K562 (cell line): ENCODE data around the gene USP48. TPM values are rescaled to one million over a fixed set of nuclear protein-coding genes. Genes with fewer than 3 reads are reported as not detected.

Experiments
- ATAC-seq: fragments of 200-7000 bp; cut with Tn5 transposase; 3 replicates; pipeline ENCODE4 v1.9.1; 2020; ENCODE audit warnings: moderate library complexity
- BruUV-seq: library from RNA; stranded (reverse); fragments of 400-500 nt; replicated peaks from 2 replicates; lab custom pipeline; 2021; lab: Mats Ljungman, UMichigan
- CTCF ChIA-PET: fragments of 300-600 bp; formaldehyde crosslinking; extraction: SDS; loops from one replicate; lab custom pipeline; 2021; ENCODE audit warnings: low intra/inter-chr PET ratio; lab: Yijun Ruan, JAX
- POLR2A ChIA-PET: fragments of 300-600, 350-650 bp; sonication (Branson Sonifier 250); formaldehyde crosslinking; extraction: SDS; loops from one replicate; lab custom pipeline; 2021; ENCODE audit warnings: antibody characterized with exemption, inconsistent platforms; lab: Yijun Ruan, JAX
- DNase-seq, 4 experiments: peaks; one replicate each; pipeline versions ENCODE4 v3.0.0 to v3.0.0-alpha.2; 2011 to 2018; ENCODE audit warnings: low spot score in 3 of 4, mixed read lengths in 3 of 4; ENCODE audit errors: extremely low read depth in 1 of 4
- FAIRE-seq: peaks from 2 replicates; lab custom pipeline; 2011; peaks lifted over from hg19 to GRCh38; lab: Jason Lieb, UNC
- H2AFZ ChIP-seq: 2 replicates; pipeline ENCODE4 v1.6.0; 2011; ENCODE audit warnings: low read depth, low read length, control low read depth, inconsistent platforms
- H3K27ac ChIP-seq: fragments of 200-600 bp; 3 replicates; pipeline ENCODE4 v1.8.0; 2011; ENCODE audit warnings: low read depth, mild to moderate bottlenecking, control low read depth, inconsistent platforms, low read length, moderate library complexity, mixed read lengths; ENCODE audit errors: extremely low read depth
- H3K27me3 ChIP-seq, 2 experiments: fragments of 300-600 bp in 1 of 2; 2 replicates in 1 of 2; 3 replicates in 1 of 2; pipeline versions ENCODE4 v1.6.0 to v1.8.0; 2011; ENCODE audit warnings: inconsistent platforms in 2 of 2, low read length in 2 of 2, mild to moderate bottlenecking in 1 of 2, mixed read lengths in 1 of 2, moderate library complexity in 1 of 2; ENCODE audit not compliant: control insufficient read depth in 2 of 2, insufficient read depth in 2 of 2
- H3K36me3 ChIP-seq: fragments of 300-600 bp; 3 replicates; pipeline ENCODE4 v1.8.0; 2011; ENCODE audit warnings: mild to moderate bottlenecking, low read length, inconsistent platforms; ENCODE audit not compliant: control insufficient read depth, insufficient read depth
- H3K4me1 ChIP-seq, 2 experiments: fragments of 200-600 bp in 1 of 2; replicated peaks in 1 of 2; 2 replicates in 1 of 2; 3 replicates in 1 of 2; pipeline versions ENCODE4 v1.5.1 to v1.8.0; 2011; ENCODE audit warnings: inconsistent platforms in 2 of 2, low read length in 2 of 2, mild to moderate bottlenecking in 1 of 2, mixed read lengths in 1 of 2, moderate library complexity in 1 of 2; ENCODE audit not compliant: control insufficient read depth in 2 of 2, insufficient read depth in 2 of 2
- H3K4me2 ChIP-seq: 2 replicates; pipeline ENCODE4 v1.6.1; 2011; ENCODE audit warnings: low read length, control low read depth, inconsistent platforms, mixed read lengths; ENCODE audit not compliant: insufficient read depth
- H3K4me3 ChIP-seq: fragments of 200-600 bp; sonication (generic), shearing (Covaris generic); 2 replicates; pipeline ENCODE4 v1.5.1; 2016; ENCODE audit warnings: control low read depth, inconsistent platforms
- H3K79me2 ChIP-seq: fragments of 200-600 bp; 3 replicates; pipeline ENCODE4 v1.8.0; 2011; ENCODE audit warnings: low read length, inconsistent platforms; ENCODE audit not compliant: control insufficient read depth, insufficient read depth
- H3K9ac ChIP-seq, 2 experiments: 2 replicates each; pipeline versions ENCODE4 v1.6.0 to v1.6.1; 2011; ENCODE audit warnings: low read depth in 2 of 2, low read length in 2 of 2, control low read depth in 1 of 2, inconsistent platforms in 1 of 2, mild to moderate bottlenecking in 1 of 2, mixed read lengths in 1 of 2; ENCODE audit not compliant: insufficient read depth in 1 of 2
- H3K9me1 ChIP-seq: one replicate; pipeline ENCODE4 v1.6.0; 2011; ENCODE audit warnings: inconsistent platforms, mild to moderate bottlenecking, low read length, moderate library complexity; ENCODE audit not compliant: control insufficient read depth, insufficient read depth
- H3K9me3 ChIP-seq: replicated peaks from 2 replicates; pipeline ENCODE4 v1.5.1; 2011; ENCODE audit warnings: low read depth, low read length, inconsistent platforms; ENCODE audit not compliant: control insufficient read depth, insufficient read depth
- H4K20me1 ChIP-seq: replicated peaks from 2 replicates; pipeline ENCODE4 v1.6.1; 2011; ENCODE audit warnings: low read length, inconsistent platforms, mixed read lengths; ENCODE audit not compliant: control insufficient read depth, insufficient read depth
- ATF4 ChIP-seq: fragments of 450-650 bp; formaldehyde crosslinking; IDR thresholded peaks from 2 replicates; pipeline ENCODE4 v1.4.0; 2022; ENCODE audit warnings: mild to moderate bottlenecking, moderate library complexity
- BCOR ChIP-seq: fragments of 450-650 bp; IDR thresholded peaks from 2 replicates; pipeline ENCODE4 v1.6.1; 2016
- CBX3 ChIP-seq, 2 experiments: IDR thresholded peaks; 1 replicate in 1 of 2; 2 replicates in 1 of 2; pipeline ENCODE4 v1.6.1; 2012; ENCODE audit warnings: inconsistent platforms in 2 of 2, low read length in 2 of 2, borderline replicate concordance in 1 of 2, control low read depth in 1 of 2
- GABPB2 ChIP-seq: fragments of 250-450 bp; sonication (Bioruptor Pico); conservative IDR thresholded peaks from 2 replicates; pipeline ENCODE4 v1.5.1; 2021; ENCODE audit warnings: mild to moderate bottlenecking
- KDM1A ChIP-seq, 2 experiments: fragments of 450-650 bp; IDR thresholded peaks; 2 replicates each; pipeline ENCODE4 v1.6.1; 2016; ENCODE audit warnings: mild to moderate bottlenecking in 2 of 2
- RBFOX2 ChIP-seq: fragments of 200-400 bp; formaldehyde crosslinking; IDR thresholded peaks from 2 replicates; pipeline ENCODE4 v1.6.1; 2017; ENCODE audit warnings: low read depth, mild to moderate bottlenecking, low read length, moderate library complexity
- RBM25 ChIP-seq: fragments of 200-400 bp; formaldehyde crosslinking; IDR thresholded peaks from 2 replicates; pipeline ENCODE4 v1.6.1; 2018; ENCODE audit warnings: low read length, low read depth, moderate library complexity; ENCODE audit not compliant: severe bottlenecking
- TAF9B ChIP-seq: fragments of 450-650 bp; IDR thresholded peaks from 2 replicates; pipeline ENCODE4 v1.6.1; 2018; ENCODE audit warnings: mild to moderate bottlenecking; ENCODE audit not compliant: partially characterized antibody
- TCF7L2 ChIP-seq: fragments of 150-350 bp; IDR thresholded peaks from 2 replicates; pipeline ENCODE4 v1.6.1; 2016; ENCODE audit warnings: low read depth, mild to moderate bottlenecking, low read length, moderate library complexity
- ZFP1 ChIP-seq: fragments of 450-650 bp; formaldehyde crosslinking; IDR thresholded peaks from 2 replicates; pipeline ENCODE4 v1.4.0; 2020; ENCODE audit warnings: mild to moderate bottlenecking, mixed read lengths
- ZNF174 ChIP-seq: fragments of 250-450 bp; sonication (Bioruptor Pico); IDR thresholded peaks from 2 replicates; pipeline ENCODE4 v1.4.0; 2020; ENCODE audit warnings: mild to moderate bottlenecking
- WGBS: fragments of 100-300 bp; shearing (Covaris generic); methylation state at CpG from one replicate; pipeline ENCODE4 v1.1.6; 2016; ENCODE audit warnings: low coverage, mixed read lengths; ENCODE audit not compliant: insufficient coverage; ENCODE audit errors: missing lambda C conversion rate; 5-methylcytosine and 5-hydroxymethylcytosine counted together
- in situ Hi-C: fragments of 300-500 bp; cut with MboI; formaldehyde crosslinking; loops from 4 replicates; pipeline ENCODE4 v1.15.0; 2018; ENCODE audit warnings: inconsistent platforms, mixed read lengths
- intact Hi-C: fragments of 100-400 bp; cut with micrococcal nuclease; formaldehyde crosslinking; loops from 2 replicates; pipeline ENCODE4 v1.14.2; 2022
- polyA plus RNA-seq, 8 experiments: library from polyadenylated mRNA; depleted of rRNA in 4 of 8; stranded (reverse) in 5 of 8; unstranded in 3 of 8; fragments of >200 nt; fragmentation: Nextera tagmentation in 2 of 8; fragmentation: Illumina TruSeq in 1 of 8; extraction: Ambion mirVana in 2 of 8; extraction: Trizol in 1 of 8; gene quantifications; 2 replicates each; pipeline versions ENCODE4 v1.2.1 to v1.2.3, GENCODE V29; 2011 to 2014; ENCODE audit warnings: inconsistent platforms in 1 of 8, missing spikeins in 1 of 8
- total RNA-seq, 7 experiments: library from RNA; depleted of rRNA in 6 of 7; stranded (reverse); fragments of >200 nt in 6 of 7; fragmentation: Illumina TruSeq in 2 of 7; extraction: Trizol in 2 of 7; gene quantifications; 2 replicates each; pipeline versions ENCODE4 v1.2.1 to v1.2.3, GENCODE V29; 2011 to 2021; ENCODE audit warnings: low replicate concordance in 1 of 7

USP48 gene
- total and polyA plus RNA-seq, 9 of the 15 experiments (the other 6 are each of a cell fraction or from before 2014, with no cell fraction given), result 23.3 to 123 (median 106) TPM

DNA sequence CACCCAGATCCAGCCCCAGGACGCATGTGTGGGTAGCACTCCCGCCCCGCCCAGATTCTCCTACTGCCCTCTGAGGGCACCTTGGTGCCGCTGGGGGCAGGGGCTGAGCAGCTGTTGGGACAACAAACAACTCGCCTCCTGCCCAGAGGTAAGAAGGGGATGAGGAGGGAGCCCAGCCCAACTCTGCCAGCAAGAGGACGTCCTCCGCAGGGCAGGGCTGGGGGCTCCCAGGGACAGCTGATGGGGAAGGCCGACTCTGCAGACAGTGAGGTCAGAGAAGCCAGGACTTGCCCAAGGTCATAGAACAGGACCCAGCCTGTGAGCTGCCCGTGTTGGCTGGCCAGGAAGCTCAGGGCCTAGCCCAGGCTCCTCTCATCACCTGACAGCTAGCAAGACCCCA lies 132.5 kb downstream of the USP48 start:
- BruUV-seq, result no TSS peak

GRCh38 chr1:21649315-21649714 lies 133.6 kb downstream of the USP48 start:
- Histone ChIP-seq H3K4me1 (peaks cover 26 to 54% of the 10 kb centered on the region in 2 experiments; a peak in 4 of 5 replicates), H3K4me3 (no peak overlapping the region), H3K36me3 (peaks cover 16% of the 10 kb centered on the region; the same call in 2 of the 3 replicates), H3K9me1 (peaks cover 7% of the 10 kb centered on the region), H3K9ac (peak overlapping the region in 1 of 2 experiments; percentile 64; a peak in 1 of 4 replicates), H2AFZ (no peak overlapping the region), H3K4me2 (no peak overlapping the region), H3K27ac (no peak overlapping the region), H3K27me3 (no peaks in the 10 kb centered on the region; a peak in 1 of 5 replicates), H3K9me3 (no peaks in the 10 kb centered on the region), H4K20me1 (peaks cover 44% of the 10 kb centered on the region), H3K79me2 (peaks cover 14% of the 10 kb centered on the region)
- 34% methylated on average over 2 of the region's 2 CpGs for WGBS
- 0 out of 3 replicates have a peak, but pooled peaks of 1 of the 2 experiments have one; percentile 24 for TF ChIP-seq CBX3 (IDR thresholded peaks at IDR 0.05; ENCODE audit: borderline replicate concordance in 1 of 2, low read length in 2 of 2)
- TF ChIP-seq TCF7L2, result no peak
- peak; percentile 28 to 38; a peak in 2 of 4 replicates for TF ChIP-seq KDM1A (IDR thresholded peaks at IDR 0.05)
- no peak for TF ChIP-seq ZFP1
- TF ChIP-seq ZNF174 (CRISPR knock-in tag), result no peak
- peak; percentile 84 for TF ChIP-seq RBM25
- TF ChIP-seq BCOR, result peak; percentile 71
- TF ChIP-seq TAF9B, result no peak
- ChIA-PET POLR2A (interaction anchor here (0.6 to 0.7 kb wide), 2 partner anchors 406 to 1589 kb away, joined by 4 to 6 read pairs; no protein-coding TSS in a partner anchor), CTCF (no interaction called here)
- no TSS peak for BruUV-seq
- in situ Hi-C loops, result no loop called here
- FAIRE-seq, result peak; percentile 26
- intact Hi-C loops, result no loop called here
- ATAC-seq, result no peak
- DNase-seq, result no peak

More for the DNA sequence above, 132.5 kb downstream of the USP48 start:
- FAIRE-seq (no peak), DNase-seq (no peak), ATAC-seq (no peak)
- Histone ChIP-seq H3K9me3 (no peaks in the 10 kb centered on the region), H3K9me1 (peaks cover 7% of the 10 kb centered on the region), H4K20me1 (peaks cover 44% of the 10 kb centered on the region), H2AFZ (no peak overlapping the region), H3K27me3 (no peaks in the 10 kb centered on the region; a peak in 1 of 5 replicates), H3K27ac (no peak overlapping the region), H3K4me1 (peaks cover 26 to 54% of the 10 kb centered on the region in 2 experiments; a peak in 4 of 5 replicates), H3K4me2 (no peak overlapping the region), H3K36me3 (peaks cover 16% of the 10 kb centered on the region; the same call in 2 of the 3 replicates), H3K79me2 (peaks cover 14% of the 10 kb centered on the region), H3K4me3 (no peak overlapping the region), H3K9ac (peak overlapping the region in 1 of 2 experiments; percentile 95; a peak in 2 of 4 replicates)
- 81% methylated on average over 9 of the region's 9 CpGs for WGBS
- POLR2A ChIA-PET, result no interaction called here
- in situ Hi-C loops, result loop anchor here (10.0 to 25.0 kb wide), 2 partner anchors 138 to 396 kb away; partner anchors contain the start of gene ALPL
- TF ChIP-seq ATF4 (CRISPR knock-in tag) (no peak), RBFOX2 (0 out of 2 replicates have a peak, but pooled peaks have one; percentile 8), GABPB2 (CRISPR knock-in tag) (no peak)
- intact Hi-C loops, result no loop called here
- CTCF ChIA-PET, result no interaction called here
